Measurements from ENCODE around the gene NDUFA8. TPM values are rescaled to one million over a fixed set of nuclear protein-coding genes. Genes with fewer than 3 reads are reported as not detected.
A peak's percentile ranks its signal among the peaks of the same experiment; 100 is the strongest.

NDUFA8 gene
- total RNA-seq, 1 experiment from 2014 or later = 84.6 TPM

DNA sequence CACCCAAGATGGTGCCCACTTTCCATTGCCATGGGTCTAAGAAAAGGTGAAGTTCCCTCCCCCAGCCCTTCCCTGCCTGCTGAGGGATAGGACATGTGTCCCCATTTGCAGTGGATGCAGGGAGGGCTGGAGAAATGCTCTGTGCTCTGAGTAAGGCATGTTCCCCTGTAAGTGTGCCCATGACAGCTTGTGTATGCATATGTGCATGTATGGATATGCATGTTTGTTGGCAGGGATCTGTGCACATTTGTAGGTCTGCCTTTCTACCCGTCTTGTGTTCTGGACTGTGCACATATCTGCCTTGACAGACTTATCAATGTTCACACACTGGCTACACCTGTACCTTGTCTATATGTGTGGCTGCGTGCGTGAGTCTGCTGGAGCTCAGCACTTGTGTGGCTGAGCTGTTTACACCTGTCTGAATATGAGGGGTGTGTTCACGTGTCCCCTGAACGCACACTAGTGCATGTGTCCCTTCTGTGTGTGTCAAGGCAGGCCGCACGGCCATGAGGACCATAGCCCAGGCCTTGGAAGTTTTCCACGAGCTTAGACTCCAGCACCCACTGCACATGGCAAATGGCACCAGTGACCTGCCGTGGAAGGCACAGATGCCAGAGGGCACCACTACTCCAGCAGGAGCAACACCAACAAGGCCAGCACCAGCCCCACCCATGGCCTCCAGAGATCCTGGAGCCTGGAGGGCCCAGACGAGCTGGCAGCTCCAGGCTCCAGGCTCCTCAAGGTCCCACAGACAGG is 39.1 kb downstream of the NDUFA8 start:
- Histone ChIP-seq H3K9me2 (ENCODE audit: insufficient read depth) (no peaks in the 10 kb centered on the region), H3K36me3 (ENCODE audit: low read depth) (no peaks in the 10 kb centered on the region), H3K27ac (no peak overlapping the region), H3K9me3 (ENCODE audit: insufficient read depth, low read depth) (no peaks in the 10 kb centered on the region), H2AFZ (no peak overlapping the region), H3K4me3 (no peak overlapping the region), H3K4me1 (replicated peaks; ENCODE audit: insufficient read depth) (no peaks in the 10 kb centered on the region), H3K4me2 (no peak overlapping the region), H3F3A (ENCODE audit: insufficient read depth, low read depth) (no peaks in the 10 kb centered on the region), H3K79me2 (ENCODE audit: low read depth) (no peaks in the 10 kb centered on the region), H4K20me1 (ENCODE audit: insufficient read depth) (no peaks in the 10 kb centered on the region), H3K27me3 (ENCODE audit: insufficient read depth, low read depth) (peaks cover 3% of the 10 kb centered on the region)
- ChIA-PET POLR2A (ENCODE audit: unreplicated experiment) (no interaction called here), CTCF (interaction anchor here (0.5 to 1.7 kb wide), 2 partner anchors 21 to 506 kb away, joined by 3 to 23 read pairs; no protein-coding TSS in a partner anchor)
- BruUV-seq (replicated peaks) = no TSS peak
- intact Hi-C loops (cut with micrococcal nuclease; ENCODE audit: unreplicated experiment) = loop anchor here (5.0 kb wide), 1 partner anchor 483 kb away; no protein-coding TSS in a partner anchor
- no peak for DNase-seq
- TF ChIP-seq EZH2 (IDR thresholded peaks at IDR 0.05; ENCODE audit: low read depth) = no peak
- no peak for TF ChIP-seq CTCF (conservative IDR thresholded peaks at IDR 0.05)

DNA sequence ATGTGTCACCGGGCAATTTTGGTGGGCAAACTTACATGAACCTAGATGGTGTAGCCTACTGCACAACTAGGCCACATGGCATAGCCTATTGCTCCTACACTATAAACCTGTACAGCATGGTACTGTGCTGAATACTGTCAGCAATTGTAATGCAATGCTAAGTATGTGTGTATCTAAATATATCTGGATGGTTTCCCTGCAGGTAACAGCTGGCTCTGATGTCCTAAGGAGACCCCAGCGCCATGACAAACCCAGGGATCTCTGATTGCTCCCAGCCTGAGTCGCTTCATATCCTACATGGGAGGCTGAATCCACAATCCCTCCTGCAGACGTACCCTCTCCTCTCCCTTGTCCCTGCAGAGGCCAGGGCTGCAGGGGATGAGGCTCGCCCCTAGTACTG is 39.9 kb downstream of the NDUFA8 start:
- Histone ChIP-seq H3K9me3 (ENCODE audit: insufficient read depth, low read depth) (no peaks in the 10 kb centered on the region), H3K4me1 (replicated peaks; ENCODE audit: insufficient read depth) (no peaks in the 10 kb centered on the region), H3K27ac (no peak overlapping the region), H3K79me2 (ENCODE audit: low read depth) (no peaks in the 10 kb centered on the region), H3K9me2 (ENCODE audit: insufficient read depth) (no peaks in the 10 kb centered on the region), H4K20me1 (ENCODE audit: insufficient read depth) (no peaks in the 10 kb centered on the region), H2AFZ (no peak overlapping the region), H3K27me3 (ENCODE audit: insufficient read depth, low read depth) (peaks cover 10% of the 10 kb centered on the region), H3K36me3 (ENCODE audit: low read depth) (no peaks in the 10 kb centered on the region), H3K4me3 (no peak overlapping the region), H3K4me2 (no peak overlapping the region), H3F3A (ENCODE audit: insufficient read depth, low read depth) (no peaks in the 10 kb centered on the region)
- ChIA-PET POLR2A (ENCODE audit: unreplicated experiment) (no interaction called here), CTCF (no interaction called here)
- TF ChIP-seq EZH2 (IDR thresholded peaks at IDR 0.05; ENCODE audit: low read depth) = no peak
- TF ChIP-seq CTCF (conservative IDR thresholded peaks at IDR 0.05) = no peak
- intact Hi-C loops (cut with micrococcal nuclease; ENCODE audit: unreplicated experiment) = loop anchor here (5.0 kb wide), 1 partner anchor 482 kb away; no protein-coding TSS in a partner anchor
- BruUV-seq (replicated peaks) = no TSS peak
- no peak for DNase-seq

GRCh38 chr9:122119166-122119521 is 40.4 kb downstream of the NDUFA8 start:
- Histone ChIP-seq H3K36me3 (ENCODE audit: low read depth) (no peaks in the 10 kb centered on the region), H3F3A (ENCODE audit: insufficient read depth, low read depth) (no peaks in the 10 kb centered on the region), H3K27ac (no peak overlapping the region), H4K20me1 (ENCODE audit: insufficient read depth) (no peaks in the 10 kb centered on the region), H3K4me2 (no peak overlapping the region), H2AFZ (no peak overlapping the region), H3K27me3 (ENCODE audit: insufficient read depth, low read depth) (peaks cover 16% of the 10 kb centered on the region), H3K4me1 (replicated peaks; ENCODE audit: insufficient read depth) (no peaks in the 10 kb centered on the region), H3K79me2 (ENCODE audit: low read depth) (no peaks in the 10 kb centered on the region), H3K9me3 (ENCODE audit: insufficient read depth, low read depth) (no peaks in the 10 kb centered on the region), H3K9me2 (ENCODE audit: insufficient read depth) (no peaks in the 10 kb centered on the region), H3K4me3 (no peak overlapping the region)
- no TSS peak for BruUV-seq (replicated peaks)
- peak in 1 of 2 experiments; percentile 41 for DNase-seq
- intact Hi-C loops (cut with micrococcal nuclease; ENCODE audit: unreplicated experiment) = no loop called here
- ChIA-PET CTCF (interaction anchor here (0.5 to 0.9 kb wide), 3 partner anchors 8 to 572 kb away, joined by 4 to 10 read pairs (median 4); no protein-coding TSS in a partner anchor), POLR2A (ENCODE audit: unreplicated experiment) (no interaction called here)
- TF ChIP-seq CTCF (conservative IDR thresholded peaks at IDR 0.05) (no peak), EZH2 (IDR thresholded peaks at IDR 0.05; ENCODE audit: low read depth) (no peak)

All from PC-9 (cell line).